Renal cortical epithelial cell (primary cell): Measurements from ENCODE around the gene TSPAN12. TPM values are rescaled to one million over a fixed set of nuclear protein-coding genes. Genes with fewer than 3 reads are reported as not detected.

Experiments used
- DNase-seq: peaks from one replicate; pipeline ENCODE4 v3.0.0-alpha.2; 2011; ENCODE audit warnings: low read depth
- total RNA-seq: library from RNA; depleted of rRNA; stranded (reverse); fragments of >200 nt; gene quantifications from 2 replicates; pipeline ENCODE4 v1.2.3, GENCODE V29; 2014

Gene TSPAN12
- total RNA-seq, 1 donor from 2014 or later, result 60.5 TPM

DNA sequence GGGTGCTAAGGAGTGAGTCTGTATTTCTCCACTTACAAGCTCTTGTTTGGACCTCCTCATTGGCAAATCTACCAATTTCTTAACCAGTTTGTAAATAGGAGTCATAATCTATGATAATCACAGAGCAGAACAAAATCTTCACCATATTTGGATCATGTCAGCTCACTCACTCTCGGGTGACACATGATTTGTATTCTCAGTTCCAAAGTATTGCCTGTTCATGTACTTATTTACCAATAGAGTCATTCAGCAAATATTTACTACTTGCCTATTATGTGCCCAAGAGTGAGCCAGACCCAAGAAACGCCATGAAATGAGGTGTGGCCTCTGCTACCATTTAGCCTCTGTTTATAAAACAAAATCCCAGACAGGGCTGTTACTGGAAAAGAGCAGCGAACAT is 114.8 kb downstream of the TSPAN12 start:
- peak; percentile 76 for DNase-seq

DNA sequence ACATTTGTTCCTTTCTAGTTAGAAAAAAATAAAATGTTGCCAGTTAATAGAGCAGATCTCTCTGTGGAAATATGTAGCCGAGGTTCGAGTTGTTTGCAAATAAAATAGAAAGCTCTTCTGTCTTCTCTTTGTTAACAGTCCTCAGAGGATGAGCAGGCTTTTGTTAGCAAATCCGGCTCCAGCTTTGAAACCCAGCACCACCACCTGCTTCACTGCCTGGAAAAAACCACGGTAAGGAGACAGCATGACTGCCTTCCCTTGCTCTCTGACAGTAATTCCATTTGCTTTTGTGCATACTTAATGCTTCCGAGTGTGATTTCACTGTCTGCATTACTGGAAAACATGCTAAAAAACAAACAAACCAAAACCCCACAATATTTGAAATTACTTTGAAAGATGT is 115.6 kb downstream of the TSPAN12 start:
- no peak for DNase-seq

DNA sequence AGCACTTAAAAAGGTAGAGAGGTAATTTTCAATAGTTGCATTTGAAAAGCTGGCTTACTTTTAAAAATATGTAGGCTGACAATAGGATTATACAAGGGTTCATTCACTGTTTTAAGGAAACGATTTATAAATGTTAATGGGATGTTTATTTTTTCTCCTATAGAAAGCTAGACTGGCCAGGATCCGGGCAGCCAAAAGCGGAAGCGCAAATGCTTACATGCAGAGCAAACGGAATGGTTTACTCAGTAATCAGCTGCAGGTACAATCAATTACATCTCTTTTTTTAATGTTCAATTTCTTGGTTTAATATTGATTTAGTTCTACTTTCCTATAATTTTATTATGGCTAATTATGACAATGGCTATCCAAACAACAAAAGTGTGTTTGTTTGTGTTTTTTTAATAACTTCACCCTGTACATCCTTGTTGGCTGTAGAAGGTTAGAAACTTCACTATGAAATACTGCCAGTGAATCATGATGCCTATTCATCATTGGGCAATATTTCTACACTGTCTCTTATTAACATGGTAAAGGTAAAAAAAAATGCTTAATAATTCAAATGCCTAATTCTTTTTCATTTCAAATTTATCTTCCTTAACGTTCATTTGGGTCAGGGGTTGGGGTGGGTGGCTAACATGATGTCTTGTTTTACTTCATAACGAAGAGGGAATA is 116.4 kb downstream of the TSPAN12 start:
- DNase-seq, result no peak

DNA sequence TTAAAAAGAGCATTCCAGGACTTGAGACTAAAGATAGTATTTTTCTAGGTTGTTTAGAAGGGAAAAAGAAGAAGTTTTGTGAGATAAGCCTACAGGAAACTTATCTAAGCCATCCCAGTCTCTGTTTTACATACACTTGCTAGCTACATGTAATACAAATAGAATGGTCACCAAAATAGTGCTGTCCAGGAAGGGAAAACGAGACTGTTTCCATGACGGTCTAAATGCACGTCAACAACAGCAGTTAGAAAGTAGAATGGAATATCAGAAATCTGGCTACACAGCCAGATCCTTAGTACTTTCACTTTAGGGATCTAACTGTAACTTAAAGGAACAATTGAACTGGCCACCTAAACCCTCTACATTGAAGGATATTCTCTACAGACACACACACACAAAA is 117.6 kb downstream of the TSPAN12 start:
- DNase-seq, result peak; percentile 19

DNA sequence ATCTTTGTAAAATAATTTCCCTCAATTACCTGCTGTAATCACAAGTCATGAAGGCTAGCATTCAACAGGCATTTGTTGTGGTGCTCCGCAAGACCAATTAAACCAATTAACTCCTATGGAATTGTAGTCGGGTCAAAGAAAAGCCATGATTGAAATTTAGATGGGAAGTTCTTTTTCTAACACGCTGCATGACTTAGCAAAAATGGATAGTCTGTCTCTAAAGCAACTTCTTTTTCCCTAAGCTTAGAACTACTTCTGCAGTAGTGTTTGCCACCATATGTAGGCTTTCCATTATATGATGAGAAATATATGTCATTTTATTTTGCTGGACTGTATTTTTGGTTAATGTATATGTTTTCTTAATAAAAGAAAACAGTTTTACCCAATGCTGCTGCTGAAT is 119.1 kb downstream of the TSPAN12 start:
- DNase-seq, result no peak

Other genes starting within 250 kb of the TSPAN12 start
- gene ING3, start 92.6 kb upstream of the TSPAN12 start, total RNA-seq, result 18.6 and 20.4 TPM in 2 replicates
- 0.52 and 1.1 TPM in 2 replicates for gene CPED1, start 130.6 kb upstream of the TSPAN12 start, total RNA-seq